HG03432 (cell line): Measurements from ENCODE around the gene PCDHA5.
"Not testable (repeated sequence)": the region's sequence is repeated elsewhere in the genome, so short reads cannot be mapped to it uniquely, and the experiment has no call there.

Source experiments
- ATAC-seq: cut with Tn5 transposase; IDR thresholded peaks from one replicate; pipeline ENCODE4 v1.9.1; 2021; ENCODE audit warnings: mild to moderate bottlenecking, moderate library complexity; ENCODE audit not compliant: unreplicated experiment

The PCDHA5 gene

DNA sequence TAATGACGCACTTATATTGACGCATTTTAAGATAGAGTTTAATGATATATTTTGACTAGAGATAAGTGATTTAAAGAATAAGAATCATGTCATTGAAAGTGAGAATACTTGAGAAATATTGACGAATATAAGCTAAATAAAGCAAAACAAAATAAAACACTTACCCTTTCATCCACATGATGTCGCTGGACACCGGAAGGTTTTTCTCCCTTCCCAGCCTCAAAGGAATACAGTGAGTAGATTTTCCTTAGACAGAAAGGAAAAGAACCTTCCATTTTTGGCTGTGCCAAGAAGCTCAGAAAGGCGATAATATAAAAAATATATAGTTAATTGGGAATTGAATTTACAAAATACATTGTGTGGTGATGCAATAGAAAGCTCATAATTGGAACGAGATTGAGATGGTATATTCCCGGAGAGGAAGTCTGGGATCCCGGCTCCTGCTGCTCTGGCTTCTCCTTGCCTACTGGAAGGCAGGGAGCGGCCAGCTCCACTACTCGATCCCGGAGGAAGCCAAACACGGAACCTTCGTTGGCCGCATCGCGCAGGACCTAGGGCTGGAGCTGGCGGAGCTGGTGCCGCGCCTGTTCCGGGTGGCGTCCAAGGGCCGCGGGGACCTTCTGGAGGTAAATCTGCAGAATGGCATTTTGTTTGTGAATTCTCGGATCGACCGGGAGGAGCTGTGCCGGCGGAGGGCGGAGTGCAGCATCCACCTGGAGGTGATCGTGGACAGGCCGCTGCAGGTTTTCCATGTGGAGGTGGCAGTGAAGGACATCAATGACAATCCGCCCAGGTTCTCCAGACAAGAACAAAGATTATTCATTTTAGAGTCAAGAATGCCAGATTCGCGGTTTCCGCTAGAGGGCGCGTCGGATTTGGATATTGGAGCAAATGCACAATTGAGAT is at the start of gene PCDHA5:
Gene PCDHA5, plus strand, starts transcription at position 239 of the 906 bp plus-strand sequence.
- no peak for ATAC-seq

DNA sequence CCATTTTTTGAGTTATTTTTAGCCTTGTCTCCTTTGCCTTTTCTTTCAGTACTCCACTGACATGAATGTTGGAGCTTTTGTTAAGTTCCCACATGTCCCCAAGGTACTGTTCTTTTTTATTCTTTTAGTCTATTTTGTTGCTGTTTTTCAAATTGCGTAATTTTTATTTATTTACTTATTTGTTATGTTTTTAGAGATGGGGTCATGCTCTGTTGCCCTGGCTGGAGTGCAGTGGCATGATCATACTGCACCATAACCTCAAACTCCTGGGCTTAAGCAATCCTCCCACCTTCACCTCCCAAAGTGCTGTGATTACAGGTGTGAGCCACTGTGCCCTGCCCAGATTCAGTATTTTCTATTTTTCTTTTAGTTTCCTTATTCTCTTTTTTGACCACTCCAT is 40.9 kb upstream of the PCDHA5 start:
- ATAC-seq = no peak

DNA sequence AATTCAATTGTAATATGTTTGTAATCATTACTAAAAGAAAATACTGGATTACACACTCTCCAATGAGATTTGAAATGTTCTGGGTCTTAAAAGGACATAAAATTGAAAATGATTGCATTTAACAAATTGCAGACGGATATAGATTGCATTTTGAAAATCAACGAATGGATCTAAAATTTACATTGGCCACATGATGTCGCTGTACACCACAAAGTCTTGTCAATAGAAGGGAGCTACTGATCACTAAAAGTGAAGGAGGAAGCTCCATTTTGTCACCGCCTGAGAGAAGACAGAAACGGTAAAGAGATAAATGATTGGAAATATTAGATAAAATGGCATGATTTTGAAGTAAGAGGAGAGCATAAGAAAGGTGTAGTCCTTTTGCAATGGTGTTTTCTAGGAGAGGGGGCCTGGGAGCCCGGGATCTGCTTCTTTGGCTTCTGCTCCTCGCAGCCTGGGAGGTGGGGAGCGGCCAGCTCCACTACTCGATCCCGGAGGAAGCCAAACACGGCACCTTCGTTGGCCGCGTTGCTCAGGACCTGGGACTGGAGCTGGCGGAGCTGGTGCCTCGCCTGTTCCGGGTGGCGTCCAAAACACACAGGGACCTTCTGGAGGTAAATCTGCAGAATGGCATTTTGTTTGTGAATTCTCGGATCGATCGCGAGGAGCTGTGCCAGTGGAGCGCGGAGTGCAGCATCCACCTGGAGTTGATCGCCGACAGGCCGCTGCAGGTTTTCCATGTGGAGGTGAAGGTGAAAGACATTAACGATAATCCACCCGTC is 35.3 kb upstream of the PCDHA5 start, which contains the start of gene PCDHA1:
Gene PCDHA1, plus strand, starts transcription at position 236 of the 782 bp plus-strand sequence.
- no peak for ATAC-seq

DNA sequence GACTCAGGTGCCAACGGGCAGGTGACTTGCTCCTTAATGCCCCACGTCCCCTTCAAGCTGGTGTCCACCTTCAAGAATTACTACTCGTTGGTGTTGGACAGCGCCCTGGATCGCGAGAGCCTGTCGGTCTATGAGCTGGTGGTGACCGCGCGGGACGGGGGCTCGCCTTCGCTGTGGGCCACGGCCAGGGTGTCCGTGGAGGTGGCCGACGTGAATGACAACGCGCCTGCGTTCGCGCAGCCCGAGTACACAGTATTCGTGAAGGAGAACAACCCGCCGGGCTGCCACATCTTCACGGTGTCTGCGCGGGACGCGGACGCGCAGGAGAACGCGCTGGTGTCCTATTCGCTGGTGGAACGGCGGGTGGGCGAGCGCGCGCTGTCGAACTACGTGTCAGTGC is 34.0 kb upstream of the PCDHA5 start:
- ATAC-seq = not testable (repeated sequence)

DNA sequence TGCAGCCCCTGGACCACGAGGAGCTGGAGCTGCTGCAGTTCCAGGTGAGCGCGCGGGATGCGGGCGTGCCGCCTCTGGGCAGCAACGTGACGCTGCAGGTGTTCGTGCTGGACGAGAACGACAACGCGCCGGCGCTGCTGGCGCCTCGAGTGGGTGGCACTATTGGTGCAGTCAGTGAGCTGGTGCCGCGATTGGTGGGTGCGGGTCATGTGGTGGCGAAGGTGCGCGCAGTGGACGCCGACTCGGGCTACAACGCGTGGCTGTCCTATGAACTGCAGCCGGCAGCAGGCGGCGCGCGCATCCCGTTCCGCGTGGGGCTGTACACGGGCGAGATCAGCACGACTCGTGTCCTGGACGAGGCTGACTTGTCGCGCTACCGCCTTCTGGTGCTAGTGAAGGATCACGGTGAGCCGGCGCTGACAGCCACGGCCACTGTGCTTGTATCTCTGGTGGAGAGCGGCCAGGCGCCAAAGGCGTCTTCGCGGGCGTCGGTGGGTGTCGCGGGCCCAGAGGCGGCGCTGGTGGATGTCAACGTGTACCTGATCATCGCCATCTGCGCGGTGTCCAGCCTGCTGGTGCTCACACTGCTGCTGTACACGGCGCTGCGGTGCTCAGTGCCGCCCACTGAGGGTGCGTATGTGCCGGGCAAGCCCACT is 33.4 kb upstream of the PCDHA5 start:
- not testable (repeated sequence) for ATAC-seq

DNA sequence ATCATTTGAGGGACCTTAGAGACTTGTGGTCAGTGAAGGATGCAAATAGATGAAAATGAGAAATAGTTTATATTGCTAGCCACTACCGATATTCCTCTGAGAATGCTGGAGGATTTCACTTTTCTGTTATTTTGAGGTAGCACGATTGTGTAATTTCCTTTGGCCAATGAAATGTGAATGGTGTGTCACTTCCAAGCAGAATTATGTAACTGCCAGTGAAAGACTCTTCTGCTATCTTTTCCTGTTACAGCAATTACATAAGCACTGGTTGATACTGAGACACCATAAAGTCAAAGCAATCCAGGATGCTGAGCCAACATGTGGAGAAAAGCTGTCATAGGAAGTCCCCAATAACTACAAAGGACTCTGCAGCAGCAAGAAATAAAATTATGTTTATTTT is 30.3 kb upstream of the PCDHA5 start:
- no peak for ATAC-seq

DNA sequence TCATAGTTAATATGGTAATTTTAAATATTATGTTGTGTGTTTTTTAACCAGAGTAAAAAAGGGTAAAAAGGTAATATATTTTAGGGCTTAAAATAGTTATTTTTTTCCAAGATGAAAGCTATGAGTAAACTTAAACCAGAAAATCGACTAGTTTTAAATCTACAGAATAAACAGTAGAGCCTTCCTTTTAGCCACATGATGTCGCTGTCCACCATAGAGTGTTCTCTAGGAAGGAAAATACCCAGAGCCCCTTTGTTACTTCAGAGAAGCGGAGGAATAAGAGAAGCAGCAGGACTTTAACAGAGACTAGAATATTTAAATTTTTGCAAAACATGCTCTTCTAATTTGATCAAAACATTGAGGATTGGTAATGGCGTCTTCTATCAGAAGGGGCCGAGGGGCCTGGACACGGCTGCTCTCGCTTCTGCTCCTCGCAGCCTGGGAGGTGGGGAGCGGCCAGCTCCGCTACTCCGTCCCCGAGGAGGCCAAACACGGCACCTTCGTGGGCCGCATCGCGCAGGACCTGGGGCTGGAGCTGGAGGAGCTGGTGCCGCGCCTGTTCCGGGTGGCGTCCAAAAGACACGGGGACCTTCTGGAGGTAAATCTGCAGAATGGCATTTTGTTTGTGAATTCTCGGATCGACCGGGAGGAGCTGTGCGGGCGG is 26.7 kb upstream of the PCDHA5 start, which contains the start of gene PCDHA2:
Gene PCDHA2, plus strand, starts transcription at position 258 of the 664 bp plus-strand sequence.
- ATAC-seq = no peak

DNA sequence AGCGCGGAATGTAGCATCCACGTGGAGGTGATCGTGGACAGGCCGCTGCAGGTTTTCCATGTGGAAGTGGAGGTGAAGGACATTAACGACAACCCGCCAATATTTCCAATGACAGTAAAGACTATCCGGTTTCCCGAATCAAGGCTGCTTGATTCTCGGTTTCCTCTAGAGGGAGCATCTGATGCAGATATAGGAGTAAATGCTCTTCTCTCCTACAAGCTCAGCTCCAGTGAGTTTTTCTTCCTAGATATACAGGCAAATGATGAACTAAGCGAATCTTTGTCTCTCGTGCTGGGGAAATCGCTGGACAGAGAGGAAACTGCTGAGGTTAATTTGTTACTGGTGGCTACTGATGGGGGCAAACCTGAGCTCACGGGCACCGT is 26.2 kb upstream of the PCDHA5 start:
- no peak for ATAC-seq

DNA sequence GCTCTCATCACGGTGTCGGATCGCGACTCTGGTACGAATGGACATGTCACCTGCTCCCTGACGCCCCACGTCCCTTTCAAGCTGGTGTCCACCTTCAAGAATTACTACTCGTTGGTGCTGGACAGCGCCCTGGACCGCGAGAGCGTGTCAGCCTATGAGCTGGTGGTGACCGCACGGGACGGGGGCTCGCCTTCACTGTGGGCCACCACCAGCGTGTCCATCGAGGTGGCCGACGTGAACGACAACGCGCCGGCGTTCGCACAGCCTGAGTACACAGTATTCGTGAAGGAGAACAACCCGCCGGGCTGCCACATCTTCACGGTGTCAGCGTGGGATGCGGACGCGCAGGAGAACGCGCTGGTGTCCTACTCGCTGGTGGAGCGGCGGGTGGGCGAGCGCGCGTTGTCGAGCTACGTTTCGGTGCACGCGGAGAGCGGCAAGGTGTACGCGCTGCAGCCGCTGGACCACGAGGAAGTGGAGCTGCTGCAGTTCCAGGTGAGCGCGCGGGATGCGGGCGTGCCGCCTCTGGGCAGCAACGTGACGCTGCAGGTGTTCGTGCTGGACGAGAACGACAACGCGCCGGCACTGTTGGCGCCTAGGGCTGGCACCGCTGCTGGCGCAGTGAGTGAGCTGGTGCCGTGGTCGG is 25.2 kb upstream of the PCDHA5 start:
- not testable (repeated sequence) for ATAC-seq

DNA sequence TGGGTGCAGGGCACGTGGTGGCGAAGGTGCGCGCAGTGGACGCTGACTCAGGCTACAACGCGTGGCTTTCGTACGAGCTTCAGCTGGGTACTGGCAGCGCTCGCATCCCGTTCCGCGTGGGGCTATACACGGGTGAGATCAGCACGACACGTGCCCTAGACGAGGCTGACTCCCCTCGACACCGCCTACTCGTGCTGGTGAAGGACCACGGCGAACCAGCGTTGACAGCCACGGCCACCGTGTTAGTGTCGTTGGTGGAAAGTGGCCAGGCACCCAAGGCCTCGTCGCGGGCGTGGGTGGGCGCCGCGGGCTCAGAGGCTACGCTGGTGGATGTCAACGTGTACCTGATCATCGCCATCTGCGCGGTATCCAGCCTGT is 24.7 kb upstream of the PCDHA5 start:
- ATAC-seq = no peak

DNA sequence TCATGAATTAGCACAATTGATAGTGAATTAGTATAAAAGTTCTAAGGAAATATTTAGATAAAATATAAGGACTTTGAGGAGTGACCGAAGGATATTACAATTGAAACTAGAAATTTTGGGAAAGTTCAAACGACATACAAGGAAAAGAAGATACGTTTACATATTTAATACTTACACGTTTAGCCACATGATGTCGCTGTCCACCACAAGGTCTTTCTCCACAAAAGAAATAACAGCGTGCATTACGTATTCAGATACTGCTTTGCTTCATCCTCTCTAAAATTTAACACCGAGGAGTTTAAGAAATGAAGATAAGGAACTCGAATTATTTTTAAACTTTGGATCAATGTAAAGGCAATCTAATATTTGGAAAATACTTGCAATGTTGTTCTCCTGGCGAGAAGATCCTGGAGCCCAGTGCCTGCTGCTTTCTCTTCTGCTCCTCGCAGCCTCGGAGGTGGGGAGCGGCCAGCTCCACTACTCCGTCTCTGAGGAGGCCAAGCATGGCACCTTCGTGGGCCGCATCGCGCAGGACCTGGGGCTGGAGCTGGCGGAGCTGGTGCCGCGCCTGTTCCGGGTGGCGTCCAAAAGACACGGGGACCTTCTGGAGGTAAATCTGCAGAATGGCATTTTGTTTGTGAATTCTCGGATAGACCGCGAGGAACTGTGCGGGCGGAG is 20.5 kb upstream of the PCDHA5 start, which contains the start of gene PCDHA3:
Gene PCDHA3, plus strand, starts transcription at position 242 of the 678 bp plus-strand sequence.
- ATAC-seq = no peak

DNA sequence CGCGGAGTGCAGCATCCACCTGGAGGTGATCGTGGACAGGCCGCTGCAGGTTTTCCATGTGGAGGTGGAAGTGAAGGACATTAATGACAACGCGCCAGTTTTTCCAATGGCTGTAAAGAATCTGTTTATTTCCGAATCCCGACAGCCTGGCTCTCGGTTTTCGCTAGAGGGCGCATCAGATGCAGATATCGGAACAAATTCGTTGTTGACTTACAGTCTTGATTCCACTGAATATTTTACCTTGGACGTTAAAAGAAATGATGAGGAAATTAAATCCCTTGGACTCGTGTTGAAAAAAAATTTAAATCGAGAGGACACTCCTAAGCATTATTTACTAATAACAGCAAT is 19.9 kb upstream of the PCDHA5 start:
- no peak for ATAC-seq

DNA sequence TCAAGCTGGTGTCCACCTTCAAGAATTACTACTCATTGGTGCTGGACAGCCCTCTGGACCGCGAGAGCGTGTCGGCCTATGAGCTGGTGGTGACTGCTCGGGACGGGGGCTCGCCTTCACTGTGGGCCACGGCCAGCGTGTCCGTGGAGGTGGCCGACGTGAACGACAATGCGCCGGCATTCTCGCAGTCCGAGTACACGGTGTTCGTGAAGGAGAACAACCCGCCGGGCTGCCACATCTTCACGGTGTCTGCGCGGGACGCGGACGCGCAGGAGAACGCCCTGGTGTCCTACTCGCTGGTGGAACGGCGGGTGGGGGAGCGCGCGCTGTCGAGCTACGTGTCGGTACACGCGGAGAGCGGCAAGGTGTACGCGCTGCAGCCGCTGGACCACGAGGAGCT is 19.0 kb upstream of the PCDHA5 start:
- not testable (repeated sequence) for ATAC-seq

DNA sequence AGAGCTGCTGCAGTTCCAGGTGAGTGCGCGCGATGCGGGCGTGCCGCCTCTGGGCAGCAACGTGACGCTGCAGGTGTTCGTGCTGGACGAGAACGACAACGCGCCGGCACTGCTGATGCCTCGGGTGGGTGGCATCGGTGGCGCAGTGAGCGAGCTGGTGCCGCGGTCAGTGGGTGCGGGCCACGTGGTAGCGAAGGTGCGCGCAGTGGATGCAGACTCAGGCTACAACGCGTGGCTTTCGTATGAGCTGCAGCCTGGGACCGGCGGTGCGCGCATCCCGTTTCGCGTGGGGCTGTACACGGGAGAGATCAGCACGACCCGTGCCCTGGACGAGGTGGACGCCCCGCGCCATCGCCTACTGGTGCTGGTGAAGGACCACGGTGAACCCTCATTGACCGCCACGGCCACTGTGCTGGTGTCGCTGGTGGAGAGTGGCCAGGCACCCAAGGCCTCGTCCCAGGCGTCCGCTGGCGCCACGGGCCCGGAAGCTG is 18.6 kb upstream of the PCDHA5 start:
- ATAC-seq = no peak

DNA sequence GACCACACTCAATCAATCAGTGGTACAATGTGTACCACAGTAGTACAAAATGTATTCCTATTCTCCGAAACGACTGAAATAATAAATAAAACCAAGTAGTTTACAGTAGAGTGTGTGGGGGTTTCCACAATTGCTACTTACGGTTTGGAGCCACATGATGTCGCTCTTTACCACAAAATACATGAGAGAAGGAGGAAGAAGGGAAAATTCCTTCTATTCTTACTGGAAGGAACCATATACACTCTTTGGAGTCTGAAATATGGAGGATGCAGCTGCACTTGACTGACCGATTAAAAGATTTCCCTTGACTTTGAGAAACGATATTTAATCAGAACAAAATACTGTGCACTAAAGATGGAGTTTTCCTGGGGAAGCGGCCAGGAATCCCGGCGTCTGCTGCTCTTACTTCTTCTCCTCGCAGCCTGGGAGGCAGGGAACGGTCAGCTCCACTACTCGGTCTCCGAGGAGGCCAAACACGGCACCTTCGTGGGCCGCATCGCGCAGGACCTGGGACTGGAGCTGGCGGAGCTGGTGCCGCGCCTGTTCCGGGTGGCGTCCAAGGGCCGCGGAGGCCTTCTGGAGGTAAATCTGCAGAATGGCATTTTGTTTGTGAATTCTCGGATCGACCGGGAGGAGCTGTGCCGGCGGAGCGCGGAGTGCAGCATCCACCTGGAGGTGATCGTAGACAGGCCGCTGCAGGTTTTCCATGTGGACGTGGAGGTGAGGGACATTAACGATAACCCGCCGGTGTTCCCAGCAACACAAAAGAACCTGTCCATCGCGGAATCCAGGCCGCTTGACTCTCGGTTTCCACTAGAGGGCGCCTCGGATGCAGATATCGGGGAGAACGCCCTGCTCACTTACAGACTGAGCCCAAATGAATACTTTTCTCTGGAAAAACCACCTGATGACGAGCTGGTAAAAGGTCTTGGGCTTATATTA is 14.3 kb upstream of the PCDHA5 start, which contains the start of gene PCDHA4:
Gene PCDHA4, plus strand, starts transcription at position 235 of the 942 bp plus-strand sequence.
- no peak for ATAC-seq

DNA sequence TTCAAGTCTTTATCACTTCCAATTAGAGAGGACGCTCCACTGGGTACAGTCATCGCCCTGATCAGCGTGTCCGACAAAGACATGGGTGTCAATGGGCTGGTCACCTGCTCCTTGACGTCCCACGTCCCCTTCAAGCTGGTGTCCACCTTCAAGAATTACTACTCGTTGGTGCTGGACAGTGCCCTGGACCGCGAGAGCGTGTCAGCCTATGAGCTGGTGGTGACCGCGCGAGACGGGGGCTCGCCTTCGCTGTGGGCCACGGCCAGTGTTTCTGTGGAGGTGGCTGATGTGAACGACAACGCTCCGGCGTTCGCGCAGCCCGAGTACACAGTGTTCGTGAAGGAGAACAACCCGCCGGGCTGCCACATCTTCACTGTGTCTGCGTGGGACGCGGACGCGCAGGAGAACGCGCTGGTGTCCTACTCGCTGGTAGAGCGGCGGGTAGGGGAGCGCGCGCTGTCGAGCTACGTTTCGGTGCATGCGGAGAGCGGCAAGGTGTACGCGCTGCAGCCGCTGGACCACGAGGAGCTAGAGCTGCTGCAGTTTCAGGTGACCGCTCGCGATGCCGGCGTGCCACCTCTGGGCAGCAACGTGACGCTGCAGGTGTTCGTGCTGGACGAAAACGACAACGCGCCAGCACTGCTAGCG is 13.0 kb upstream of the PCDHA5 start:
- ATAC-seq = not testable (repeated sequence)

DNA sequence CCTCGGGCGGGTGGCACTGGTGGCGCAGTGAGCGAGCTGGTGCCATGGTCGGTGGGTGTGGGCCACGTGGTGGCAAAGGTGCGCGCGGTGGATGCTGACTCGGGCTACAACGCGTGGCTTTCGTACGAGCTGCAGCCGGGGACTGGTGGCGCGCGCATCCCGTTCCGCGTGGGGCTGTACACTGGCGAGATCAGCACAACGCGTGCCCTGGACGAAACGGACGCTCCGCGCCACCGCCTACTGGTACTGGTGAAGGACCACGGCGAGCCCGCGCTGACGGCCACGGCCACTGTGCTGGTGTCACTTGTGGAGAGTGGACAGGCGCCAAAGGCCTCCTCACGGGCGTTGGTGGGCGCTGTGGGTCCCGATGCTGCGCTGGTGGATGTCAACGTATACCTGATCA is 12.5 kb upstream of the PCDHA5 start:
- no peak for ATAC-seq

DNA sequence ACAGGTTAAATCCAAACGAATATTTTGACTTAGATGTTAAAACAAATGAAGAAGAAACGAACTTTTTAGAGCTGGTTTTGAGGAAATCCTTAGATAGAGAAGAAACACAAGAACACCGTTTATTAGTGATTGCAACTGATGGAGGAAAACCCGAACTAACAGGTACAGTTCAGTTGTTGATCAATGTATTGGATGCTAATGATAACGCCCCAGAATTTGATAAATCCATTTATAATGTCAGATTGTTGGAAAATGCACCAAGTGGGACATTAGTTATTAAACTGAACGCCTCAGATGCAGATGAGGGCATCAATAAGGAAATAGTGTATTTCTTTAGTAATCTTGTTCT is 842 bp downstream of the PCDHA5 start:
- ATAC-seq = no peak
